ENCODE results near the gene SPG7. TPM values are rescaled to one million over a fixed set of nuclear protein-coding genes. Genes with fewer than 3 reads are reported as not detected.

Gene SPG7
- total RNA-seq, 1 experiment from 2014 or later, result 119 TPM

- DNase-seq, result no peak
- Histone ChIP-seq H4K20me1 (ENCODE audit: control insufficient read depth, insufficient read depth, insufficient read length) (no peaks in the 10 kb centered on the region), H3K23ac (ENCODE audit: insufficient read length, low read depth, low read length) (no peak overlapping the region), H3K4me2 (ENCODE audit: insufficient read depth, insufficient read length, low read length) (no peak overlapping the region), H3K79me2 (ENCODE audit: insufficient read depth, low read length) (no peaks in the 10 kb centered on the region), H3K9ac (ENCODE audit: extremely low read depth, insufficient read length, low read length) (no peak overlapping the region), H3K18ac (ENCODE audit: insufficient read length, low read depth, low read length) (no peak overlapping the region), H2BK15ac (ENCODE audit: low read depth, low read length) (no peak overlapping the region), H3T11ph (ENCODE audit: low read length) (no peak overlapping the region), H3K4me1 (ENCODE audit: insufficient read depth, low read length) (no peaks in the 10 kb centered on the region), H4K8ac (replicated peaks; ENCODE audit: insufficient read length, low read depth, low read length) (no peak overlapping the region), H3K27ac (ENCODE audit: insufficient read length, low read depth, low read length) (no peak overlapping the region), H2BK120ac (ENCODE audit: low read depth, low read length, poor library complexity, severe bottlenecking) (no peak overlapping the region), H3K14ac (ENCODE audit: insufficient read depth, low read length) (no peak overlapping the region), H4K91ac (ENCODE audit: insufficient read length, low read depth, low read length) (no peak overlapping the region), H2BK20ac (ENCODE audit: low read depth, low read length, poor library complexity, severe bottlenecking) (no peak overlapping the region), H2AFZ (ENCODE audit: low read length) (no peak overlapping the region), H3K9me3 (ENCODE audit: control insufficient read depth, low read depth, low read length) (no peaks in the 10 kb centered on the region), H3K56ac (ENCODE audit: insufficient read length, low read depth, low read length) (no peak overlapping the region), H2BK5ac (ENCODE audit: insufficient read length, low read length) (no peak overlapping the region), H3K23me2 (ENCODE audit: insufficient read length, low read depth, low read length, poor library complexity, severe bottlenecking) (no peaks in the 10 kb centered on the region), H3K4ac (ENCODE audit: low read depth, low read length) (no peak overlapping the region), H2BK12ac (ENCODE audit: insufficient read length, low read depth, low read length) (no peak overlapping the region), H3K79me1 (ENCODE audit: insufficient read depth, low read depth, low read length, poor library complexity, severe bottlenecking) (no peaks in the 10 kb centered on the region), H2AK5ac (ENCODE audit: insufficient read length, low read length) (no peak overlapping the region), H3K27me3 (ENCODE audit: insufficient read depth, low read length) (no peaks in the 10 kb centered on the region), H4K5ac (ENCODE audit: insufficient read length, low read depth, low read length) (no peak overlapping the region)
- Mint-ChIP-seq H3K27ac (no peak overlapping the region), H3K36me3 (ENCODE audit: insufficient read depth in 1 of 3, low read depth in 3 of 3) (peaks cover 18 to 79% (median 78%) of the 10 kb centered on the region in 3 experiments; a peak in 5 of 7 replicates), H3K27me3 (ENCODE audit: low read depth) (no peaks in the 10 kb centered on the region), H3K9me3 (no peaks in the 10 kb centered on the region; a peak in 1 of 5 replicates), H3K4me1 (no peaks in the 10 kb centered on the region), H3K4me3 (no peak overlapping the region)
- WGBS (ENCODE audit: extremely low coverage, insufficient read length, low lambda C conversion rate), result no CpG with 5 or more reads among the region's 17 CpGs
- TF ChIP-seq CTCF (conservative IDR thresholded peaks at IDR 0.05), result no peak
Measured at GRCh38 chr16:89547291-89547690, 39.1 kb downstream of the SPG7 start.
